Measurements from ENCODE around the gene DDO.
A peak's percentile ranks its signal among the peaks of the same experiment; 100 is the strongest.
"Not testable (repeated sequence)": the region's sequence is repeated elsewhere in the genome, so short reads cannot be mapped to it uniquely, and the experiment has no call there.

Gene DDO

DNA sequence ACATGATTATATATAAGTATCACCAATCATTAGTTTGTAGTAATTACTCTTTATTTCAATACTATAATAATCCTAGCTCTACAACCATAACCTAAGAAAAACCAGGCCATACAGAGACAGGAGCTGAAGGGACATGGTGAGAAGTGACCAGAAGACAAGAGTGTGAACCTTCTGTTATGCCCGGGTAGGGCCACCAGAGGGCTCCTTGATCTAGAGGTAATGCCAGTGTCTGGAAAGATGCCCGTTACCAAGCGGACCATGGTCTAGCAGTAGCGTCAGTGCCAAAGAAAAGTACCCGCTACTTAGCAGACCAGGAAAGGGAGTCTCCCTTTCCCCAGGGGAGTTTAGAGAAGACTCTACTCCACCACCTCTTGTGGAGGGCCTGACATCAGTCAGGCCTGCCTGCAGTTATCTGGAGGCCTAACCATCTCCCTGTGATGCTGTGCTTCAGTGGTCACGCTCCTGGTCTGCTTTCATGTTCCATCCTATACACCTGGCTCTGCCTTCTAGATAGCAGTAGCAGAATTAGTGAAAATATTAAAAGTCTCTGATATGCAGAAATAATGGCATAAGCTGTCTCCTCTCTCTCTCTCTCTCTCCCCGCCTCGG lies 42.3 kb upstream of the DDO start:
- TF ChIP-seq, protein P1, sequence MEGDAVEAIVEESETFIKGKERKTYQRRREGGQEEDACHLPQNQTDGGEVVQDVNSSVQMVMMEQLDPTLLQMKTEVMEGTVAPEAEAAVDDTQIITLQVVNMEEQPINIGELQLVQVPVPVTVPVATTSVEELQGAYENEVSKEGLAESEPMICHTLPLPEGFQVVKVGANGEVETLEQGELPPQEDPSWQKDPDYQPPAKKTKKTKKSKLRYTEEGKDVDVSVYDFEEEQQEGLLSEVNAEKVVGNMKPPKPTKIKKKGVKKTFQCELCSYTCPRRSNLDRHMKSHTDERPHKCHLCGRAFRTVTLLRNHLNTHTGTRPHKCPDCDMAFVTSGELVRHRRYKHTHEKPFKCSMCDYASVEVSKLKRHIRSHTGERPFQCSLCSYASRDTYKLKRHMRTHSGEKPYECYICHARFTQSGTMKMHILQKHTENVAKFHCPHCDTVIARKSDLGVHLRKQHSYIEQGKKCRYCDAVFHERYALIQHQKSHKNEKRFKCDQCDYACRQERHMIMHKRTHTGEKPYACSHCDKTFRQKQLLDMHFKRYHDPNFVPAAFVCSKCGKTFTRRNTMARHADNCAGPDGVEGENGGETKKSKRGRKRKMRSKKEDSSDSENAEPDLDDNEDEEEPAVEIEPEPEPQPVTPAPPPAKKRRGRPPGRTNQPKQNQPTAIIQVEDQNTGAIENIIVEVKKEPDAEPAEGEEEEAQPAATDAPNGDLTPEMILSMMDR (IDR thresholded peaks at IDR 0.05; ENCODE audit: low read depth, low read length) = peak; percentile 55
- DNase-seq (ENCODE audit: low read depth) = peak; percentile 59
- H3K4me3 ChIP-seq (ENCODE audit: low read depth, low read length) = not testable (repeated sequence)

DNA sequence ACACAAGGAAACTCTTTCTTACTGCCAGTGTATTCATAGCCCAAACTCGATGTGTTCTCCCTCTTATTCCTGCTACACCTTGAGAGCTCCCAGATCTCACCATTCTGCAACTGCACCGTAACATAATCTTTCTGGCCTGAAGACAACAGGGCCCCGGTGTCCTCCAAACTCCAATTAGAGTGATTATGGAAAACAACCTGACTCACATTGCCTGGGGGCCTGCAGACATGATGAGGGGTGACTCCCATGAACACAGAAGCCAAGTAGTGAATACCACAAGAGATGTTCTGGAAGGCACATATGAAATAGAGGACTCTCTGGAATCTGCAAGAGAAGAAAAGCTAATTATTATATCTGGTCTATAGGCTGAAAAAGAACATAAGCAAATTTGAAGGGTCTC lies 41.3 kb upstream of the DDO start:
- no peak overlapping the region for H3K4me3 ChIP-seq (ENCODE audit: low read depth, low read length)
- TF ChIP-seq, protein P1 (IDR thresholded peaks at IDR 0.05; ENCODE audit: low read depth, low read length) = no peak
- no peak for TF ChIP-seq MYC (IDR thresholded peaks at IDR 0.05; ENCODE audit: low read depth, low read length)
- no peak for TF ChIP-seq POLR2A (IDR thresholded peaks at IDR 0.05; ENCODE audit: extremely low read depth, insufficient read length)
- TF ChIP-seq, protein P2, sequence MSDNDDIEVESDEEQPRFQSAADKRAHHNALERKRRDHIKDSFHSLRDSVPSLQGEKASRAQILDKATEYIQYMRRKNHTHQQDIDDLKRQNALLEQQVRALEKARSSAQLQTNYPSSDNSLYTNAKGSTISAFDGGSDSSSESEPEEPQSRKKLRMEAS (IDR thresholded peaks at IDR 0.05; ENCODE audit: low read depth, low read length) = no peak
- DNase-seq (ENCODE audit: low read depth) = no peak

DNA sequence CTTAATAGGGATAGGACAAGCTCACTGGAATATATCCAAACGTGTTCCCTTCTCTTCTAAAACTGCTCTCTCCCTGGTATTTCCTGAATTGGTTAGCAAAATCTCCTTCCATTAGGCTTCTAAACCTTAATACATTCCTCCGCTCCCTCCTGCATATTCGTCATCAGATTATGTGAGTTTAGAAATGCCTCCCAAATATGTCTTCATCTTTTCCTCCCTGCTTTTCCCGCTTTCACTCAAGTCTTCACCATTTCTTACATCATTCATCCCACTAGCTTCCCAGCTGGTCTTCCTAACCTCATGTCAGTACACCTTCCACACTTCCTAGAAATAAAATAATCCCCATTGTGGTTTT lies 34.1 kb upstream of the DDO start:
- TF ChIP-seq, protein P1 (IDR thresholded peaks at IDR 0.05; ENCODE audit: low read depth, low read length) = no peak
- no peak for TF ChIP-seq POLR2A (IDR thresholded peaks at IDR 0.05; ENCODE audit: extremely low read depth, insufficient read length)
- TF ChIP-seq MYC (IDR thresholded peaks at IDR 0.05; ENCODE audit: low read depth, low read length) = no peak
- TF ChIP-seq, protein P2 (IDR thresholded peaks at IDR 0.05; ENCODE audit: low read depth, low read length) = no peak
- DNase-seq (ENCODE audit: low read depth) = no peak
- no peak overlapping the region for H3K4me3 ChIP-seq (ENCODE audit: low read depth, low read length)

DNA sequence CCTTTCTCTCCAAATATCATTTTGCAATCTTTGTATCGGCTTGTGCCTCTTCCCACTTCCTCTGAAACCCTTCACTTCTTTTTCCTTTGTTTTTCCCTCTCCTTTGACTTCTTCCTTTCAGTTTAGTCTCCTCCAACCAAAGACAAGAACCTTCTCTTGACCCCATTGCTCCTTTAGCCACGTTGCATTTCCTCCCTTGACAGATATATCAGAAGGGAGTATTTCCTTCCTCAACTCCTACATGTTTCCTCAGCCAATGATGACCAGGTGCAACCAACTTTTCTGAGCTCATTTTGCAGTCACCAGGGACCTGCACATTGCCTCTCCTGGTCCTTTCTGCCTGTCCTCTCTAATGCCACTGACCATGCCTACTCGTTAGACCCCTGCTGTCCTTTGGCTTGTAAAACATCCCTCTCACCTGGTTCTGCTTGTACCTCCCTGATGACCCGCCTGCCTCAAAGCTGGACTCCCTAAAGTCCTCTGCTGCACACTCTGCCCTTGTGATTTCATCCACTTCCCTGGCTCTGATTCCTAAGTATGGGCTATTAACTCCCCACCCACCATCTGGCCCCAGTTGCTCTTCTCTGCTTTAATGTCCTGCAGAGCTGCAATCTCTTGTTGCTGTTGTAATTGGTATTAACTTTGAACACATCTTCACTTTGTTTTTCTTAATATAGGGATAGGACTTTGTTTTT lies 33.6 kb upstream of the DDO start:
- H3K4me3 ChIP-seq (ENCODE audit: low read depth, low read length) = no peak overlapping the region
- TF ChIP-seq, protein P1 (IDR thresholded peaks at IDR 0.05; ENCODE audit: low read depth, low read length) = no peak
- no peak for TF ChIP-seq POLR2A (IDR thresholded peaks at IDR 0.05; ENCODE audit: extremely low read depth, insufficient read length)
- TF ChIP-seq, protein P2 (IDR thresholded peaks at IDR 0.05; ENCODE audit: low read depth, low read length) = no peak
- no peak for TF ChIP-seq MYC (IDR thresholded peaks at IDR 0.05; ENCODE audit: low read depth, low read length)
- DNase-seq (ENCODE audit: low read depth) = peak; percentile 75

DNA sequence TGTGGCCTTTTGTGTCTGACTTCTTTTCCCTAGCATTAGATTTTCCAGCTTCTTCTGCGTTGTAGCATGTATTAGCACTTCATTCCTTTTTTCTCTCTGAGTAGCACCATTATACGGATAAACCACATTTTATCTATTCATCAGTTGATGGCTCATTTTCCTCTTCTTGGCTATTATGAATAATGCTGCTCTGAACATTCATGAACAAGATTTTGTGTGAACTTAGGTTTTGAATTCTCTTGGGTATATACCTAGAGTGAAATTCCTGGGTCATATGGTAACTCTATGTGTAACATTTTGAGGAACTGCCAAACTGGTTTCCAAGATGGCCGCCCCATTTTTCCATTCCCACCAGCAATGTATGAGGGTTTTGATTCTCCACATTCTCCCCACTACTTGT lies 32.4 kb upstream of the DDO start:
- TF ChIP-seq MYC (IDR thresholded peaks at IDR 0.05; ENCODE audit: low read depth, low read length) (no peak), POLR2A (IDR thresholded peaks at IDR 0.05; ENCODE audit: extremely low read depth, insufficient read length) (no peak)
- TF ChIP-seq, protein P2 (IDR thresholded peaks at IDR 0.05; ENCODE audit: low read depth, low read length) = no peak
- TF ChIP-seq, protein P1 (IDR thresholded peaks at IDR 0.05; ENCODE audit: low read depth, low read length) = no peak

More for the DNA sequence above, 32.4 kb upstream of the DDO start:
- DNase-seq (ENCODE audit: low read depth) = no peak
- no peak overlapping the region for H3K4me3 ChIP-seq (ENCODE audit: low read depth, low read length)

Data from NB4 (cell line).